Stimulated activated CD4-positive, alpha-beta T cell treated with anti-CD3 and anti-CD28 coated beads, Interleukin-1b, Interleukin-23, amount 100 ng/mL, for 1 hour (primary cell): ENCODE results near the gene UTP14C.
"Not testable (repeated sequence)": the region's sequence is repeated elsewhere in the genome, so short reads cannot be mapped to it uniquely, and the experiment has no call there.

Experiments
- DNase-seq, 2 donors: peaks; one replicate each; pipeline ENCODE4 v3.0.0-alpha.2; 2020; ENCODE audit warnings: low read depth in 2 of 2

The UTP14C gene, protein sequence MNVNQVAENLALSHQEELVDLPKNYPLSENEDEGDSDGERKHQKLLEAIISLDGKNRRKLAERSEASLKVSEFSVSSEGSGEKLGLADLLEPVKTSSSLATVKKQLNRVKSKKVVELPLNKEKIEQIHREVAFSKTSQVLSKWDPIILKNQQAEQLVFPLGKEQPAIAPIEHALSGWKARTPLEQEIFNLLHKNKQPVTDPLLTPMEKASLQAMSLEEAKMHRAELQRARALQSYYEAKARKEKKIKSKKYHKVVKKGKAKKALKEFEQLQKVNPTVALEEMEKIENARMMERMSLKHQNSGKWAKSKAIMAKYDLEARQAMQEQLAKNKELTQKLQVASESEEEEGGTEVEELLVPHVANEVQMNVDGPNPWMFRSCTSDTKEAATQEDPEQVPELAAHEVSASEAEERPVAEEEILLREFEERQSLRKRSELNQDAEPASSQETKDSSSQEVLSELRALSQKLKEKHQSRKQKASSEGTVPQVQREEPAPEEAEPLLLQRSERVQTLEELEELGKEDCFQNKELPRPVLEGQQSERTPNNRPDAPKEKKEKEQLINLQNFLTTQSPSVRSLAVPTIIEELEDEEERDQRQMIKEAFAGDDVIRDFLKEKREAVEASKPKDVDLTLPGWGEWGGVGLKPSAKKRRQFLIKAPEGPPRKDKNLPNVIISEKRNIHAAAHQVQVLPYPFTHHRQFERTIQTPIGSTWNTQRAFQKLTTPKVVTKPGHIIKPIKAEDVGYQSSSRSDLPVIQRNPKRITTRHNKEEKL

DNA sequence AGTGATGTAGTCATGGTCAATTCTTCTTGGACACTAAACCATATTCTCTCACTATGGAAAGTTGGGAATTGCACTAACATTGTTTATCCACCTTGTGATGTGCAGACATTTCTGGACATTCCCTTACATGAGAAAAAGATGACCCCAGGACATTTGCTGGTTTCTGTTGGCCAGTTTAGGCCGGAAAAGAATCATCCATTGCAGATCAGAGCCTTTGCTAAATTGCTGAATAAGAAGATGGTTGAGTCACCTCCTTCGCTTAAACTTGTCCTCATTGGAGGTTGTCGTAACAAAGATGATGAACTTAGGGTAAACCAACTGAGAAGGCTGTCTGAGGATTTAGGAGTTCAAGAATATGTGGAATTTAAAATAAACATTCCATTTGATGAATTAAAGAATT lies at the start of gene UTP14C:
Gene UTP14C, plus strand, starts transcription at position 211 of the 400 bp plus-strand sequence. CDS start 4,114 bp downstream, outside the sequence.
- DNase-seq, result no peak

DNA sequence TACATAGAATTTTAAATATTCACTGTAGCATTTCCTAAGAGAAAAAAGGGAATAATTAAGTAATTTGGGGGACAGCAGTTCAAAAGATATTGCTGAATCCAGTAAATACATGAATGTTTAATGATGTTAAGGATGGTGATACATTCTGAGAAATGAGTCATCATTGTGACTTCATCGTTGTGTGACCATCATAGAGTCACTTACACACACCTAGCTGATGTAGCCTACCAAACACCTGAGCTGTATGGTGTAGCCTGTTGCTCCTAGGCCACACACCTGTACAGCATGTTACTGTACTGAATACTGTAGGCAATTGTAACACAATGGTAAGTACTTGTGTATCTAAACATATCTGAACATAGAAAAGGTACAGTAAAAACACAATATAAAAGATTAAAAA lies 48.1 kb upstream of the UTP14C start:
- DNase-seq, result no peak

DNA sequence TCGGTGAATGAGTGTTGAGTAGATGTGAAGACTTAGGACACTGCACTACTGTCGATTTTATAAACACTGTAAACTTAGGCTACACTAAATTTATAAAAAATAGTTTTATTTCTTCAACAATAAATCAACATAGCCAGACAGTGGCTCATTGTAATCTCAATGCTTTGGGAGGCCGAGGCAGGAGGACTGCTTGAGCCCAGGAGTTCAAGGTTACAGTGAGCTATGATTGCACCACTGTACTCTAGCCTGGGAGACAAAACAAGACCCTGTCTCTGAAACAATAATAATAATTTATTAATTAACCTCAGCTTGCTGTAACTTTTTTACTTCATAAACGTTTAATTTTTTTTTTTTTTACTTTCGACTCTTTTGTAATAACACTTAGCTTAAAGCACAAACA lies 47.6 kb upstream of the UTP14C start:
- no peak for DNase-seq

DNA sequence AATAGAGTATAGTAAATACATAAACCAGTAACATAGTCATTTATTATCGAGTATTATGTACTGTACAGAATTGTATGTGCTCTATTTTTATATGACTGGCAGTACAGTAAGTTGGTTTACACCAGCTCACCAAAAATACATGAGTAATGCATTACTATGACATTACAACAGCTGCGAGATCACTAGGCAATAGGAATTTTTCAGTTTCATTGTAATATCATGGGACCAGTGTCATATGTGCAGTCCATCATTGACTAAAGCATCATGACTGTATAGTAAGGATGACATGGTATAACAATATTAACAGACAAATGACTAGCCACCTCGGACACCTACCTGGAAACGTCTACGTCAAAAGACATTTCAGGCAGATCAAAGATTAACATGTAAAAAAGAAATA lies 46.9 kb upstream of the UTP14C start:
- no peak for DNase-seq

DNA sequence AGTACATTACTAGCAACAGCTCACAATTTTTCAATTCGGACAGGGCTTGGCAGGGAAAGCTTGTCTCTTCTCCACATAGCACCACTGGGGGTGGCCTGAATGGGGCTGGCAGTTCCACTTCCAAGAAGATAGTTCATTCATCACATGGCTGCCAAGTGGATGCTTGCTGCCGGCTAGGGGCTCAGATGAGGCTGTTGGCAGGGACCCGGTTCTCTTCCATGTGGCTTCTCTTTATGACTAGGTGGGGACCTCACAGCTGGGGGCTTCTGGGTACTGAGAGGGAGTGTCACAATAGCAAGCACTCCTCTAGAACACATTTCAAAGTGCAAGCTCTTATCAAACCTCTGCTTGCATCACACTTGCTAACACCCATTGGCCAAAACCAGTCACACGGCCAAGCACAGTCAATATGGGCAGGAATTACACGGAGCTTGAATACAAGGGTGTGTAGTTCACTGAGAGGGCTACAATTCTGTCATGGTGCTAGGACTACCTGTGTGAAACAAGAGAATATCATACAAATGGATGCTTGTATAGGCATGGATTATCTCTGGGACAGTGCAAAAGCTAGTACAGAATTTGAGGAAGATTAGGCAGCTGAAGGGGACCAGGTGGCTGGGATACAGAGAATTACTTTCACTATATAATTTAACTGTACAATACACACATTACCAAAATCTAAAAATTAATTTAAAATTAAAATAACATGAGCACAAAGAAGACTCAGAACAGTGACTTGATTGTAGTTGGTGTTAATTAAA lies 45.5 kb upstream of the UTP14C start:
- no peak for DNase-seq

DNA sequence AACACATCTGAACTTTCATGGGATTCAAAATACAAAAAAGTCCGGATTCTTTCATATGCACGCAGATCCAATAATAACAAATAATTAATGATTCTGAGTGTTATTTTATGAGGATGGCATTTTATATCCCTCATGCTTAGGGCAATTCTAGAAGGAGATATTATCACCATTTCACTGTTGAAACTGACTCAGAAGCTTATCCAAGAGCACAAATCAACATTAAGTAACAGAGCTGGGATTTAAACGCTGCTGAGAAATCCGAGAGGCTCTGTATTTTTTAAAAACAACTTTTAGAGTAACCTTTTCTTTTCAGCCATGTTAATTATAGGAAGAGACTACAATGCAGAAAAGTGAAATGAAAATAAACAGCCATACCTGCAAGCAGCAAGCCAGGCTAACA lies 43.6 kb upstream of the UTP14C start:
- DNase-seq, result no peak

DNA sequence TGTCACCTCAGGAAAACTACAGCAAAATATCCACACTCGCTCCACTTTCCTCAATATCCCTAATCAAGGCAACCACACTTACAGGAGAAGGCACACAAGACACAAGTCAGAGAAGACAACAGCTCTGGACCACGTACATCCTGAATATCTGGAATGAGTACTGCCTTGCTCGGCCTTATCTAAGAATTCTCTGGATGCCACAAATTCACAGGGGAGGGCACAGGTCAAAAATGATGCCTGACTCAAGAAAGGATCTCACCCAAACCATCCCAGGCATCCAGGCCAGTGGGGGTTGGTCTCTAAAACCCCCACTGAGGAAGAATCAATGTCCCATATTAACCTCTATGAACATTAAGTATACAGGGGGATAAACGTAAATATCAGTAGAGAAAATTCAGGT lies 43.1 kb upstream of the UTP14C start:
- DNase-seq, result no peak

DNA sequence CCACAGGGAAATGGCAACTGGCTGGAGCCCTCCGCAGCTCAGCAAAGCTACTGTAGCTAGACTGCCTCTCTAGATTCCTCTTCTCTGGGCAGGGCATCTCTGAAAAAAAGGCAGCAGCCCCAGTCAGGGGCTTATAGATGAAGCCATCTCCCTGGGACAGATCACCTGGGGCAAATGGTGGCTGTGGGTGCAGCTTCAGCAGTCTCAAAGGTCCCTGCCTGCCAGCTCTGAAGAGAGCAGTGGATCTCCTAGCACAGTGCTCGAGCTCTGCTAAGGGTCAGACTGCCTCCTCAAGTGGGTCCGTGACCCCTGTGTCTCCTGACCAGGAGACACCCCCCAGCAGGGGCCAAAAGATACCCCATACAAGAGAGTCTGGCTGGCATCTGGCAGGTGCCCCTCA lies 41.2 kb upstream of the UTP14C start:
- not testable (repeated sequence) for DNase-seq

DNA sequence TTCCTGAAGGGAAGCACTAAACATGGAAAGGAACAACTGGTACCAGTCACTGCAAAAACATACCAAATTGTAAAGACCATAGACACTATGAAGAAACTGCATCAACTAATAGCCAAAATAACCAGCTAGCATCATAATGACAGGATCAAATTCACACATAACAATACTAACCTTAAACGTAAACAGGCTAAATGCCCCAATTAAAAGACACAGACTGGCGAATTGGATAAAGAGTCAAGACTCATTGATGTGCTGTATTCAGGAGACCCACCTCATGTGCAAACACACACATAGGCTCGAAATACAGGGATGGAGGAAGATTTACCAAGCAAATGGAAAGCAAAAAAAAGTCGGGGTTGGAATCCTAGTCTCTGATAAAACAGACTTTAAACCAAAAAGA lies 39.6 kb upstream of the UTP14C start:
- not testable (repeated sequence) for DNase-seq

DNA sequence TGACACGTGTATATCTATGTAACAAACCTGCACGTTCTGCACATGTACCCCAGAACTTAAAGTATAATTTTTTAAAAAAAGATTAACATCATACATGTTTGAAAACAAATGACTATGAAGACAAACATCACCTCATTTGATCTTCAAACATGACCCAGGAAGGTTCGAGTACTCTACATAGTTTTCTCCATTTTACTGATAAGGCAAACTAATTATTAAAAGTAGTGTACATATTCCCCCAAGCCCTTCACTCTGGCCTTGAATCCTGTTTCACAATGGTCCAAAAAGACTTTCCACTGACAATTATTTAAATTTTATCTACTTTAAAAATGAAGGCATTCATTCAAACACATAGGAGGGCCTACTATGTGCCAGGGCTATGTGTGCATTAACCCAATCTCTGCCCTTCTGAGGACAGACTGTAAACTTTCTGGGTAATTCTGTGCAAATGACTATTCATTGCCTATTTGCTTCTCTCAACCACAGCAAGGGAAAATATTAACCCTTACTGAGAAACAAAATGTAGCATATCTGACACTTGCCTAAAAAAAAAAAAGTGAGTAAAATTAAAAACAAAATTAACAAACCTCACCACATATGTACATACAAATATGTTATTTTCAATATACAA lies 35.4 kb upstream of the UTP14C start:
- no peak for DNase-seq

DNA sequence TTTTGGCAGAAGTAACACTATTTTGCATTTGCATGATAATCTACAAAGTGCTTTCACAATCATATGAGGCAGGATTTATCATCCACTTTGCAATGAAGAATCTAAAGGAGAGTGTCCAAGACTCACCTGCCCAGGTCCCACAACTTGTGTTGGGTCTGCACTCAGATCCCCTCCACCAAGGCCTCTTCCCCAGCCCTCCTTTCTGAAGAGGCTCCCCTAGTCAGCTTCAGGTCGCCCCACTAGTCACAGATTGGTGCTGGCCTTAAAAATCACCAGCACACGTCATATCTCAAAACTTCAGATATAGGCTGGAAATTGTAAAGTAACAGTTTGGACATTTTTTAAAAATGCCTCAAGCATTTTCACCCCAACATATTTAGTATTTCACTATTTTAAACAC lies 30.8 kb upstream of the UTP14C start:
- no peak for DNase-seq

DNA sequence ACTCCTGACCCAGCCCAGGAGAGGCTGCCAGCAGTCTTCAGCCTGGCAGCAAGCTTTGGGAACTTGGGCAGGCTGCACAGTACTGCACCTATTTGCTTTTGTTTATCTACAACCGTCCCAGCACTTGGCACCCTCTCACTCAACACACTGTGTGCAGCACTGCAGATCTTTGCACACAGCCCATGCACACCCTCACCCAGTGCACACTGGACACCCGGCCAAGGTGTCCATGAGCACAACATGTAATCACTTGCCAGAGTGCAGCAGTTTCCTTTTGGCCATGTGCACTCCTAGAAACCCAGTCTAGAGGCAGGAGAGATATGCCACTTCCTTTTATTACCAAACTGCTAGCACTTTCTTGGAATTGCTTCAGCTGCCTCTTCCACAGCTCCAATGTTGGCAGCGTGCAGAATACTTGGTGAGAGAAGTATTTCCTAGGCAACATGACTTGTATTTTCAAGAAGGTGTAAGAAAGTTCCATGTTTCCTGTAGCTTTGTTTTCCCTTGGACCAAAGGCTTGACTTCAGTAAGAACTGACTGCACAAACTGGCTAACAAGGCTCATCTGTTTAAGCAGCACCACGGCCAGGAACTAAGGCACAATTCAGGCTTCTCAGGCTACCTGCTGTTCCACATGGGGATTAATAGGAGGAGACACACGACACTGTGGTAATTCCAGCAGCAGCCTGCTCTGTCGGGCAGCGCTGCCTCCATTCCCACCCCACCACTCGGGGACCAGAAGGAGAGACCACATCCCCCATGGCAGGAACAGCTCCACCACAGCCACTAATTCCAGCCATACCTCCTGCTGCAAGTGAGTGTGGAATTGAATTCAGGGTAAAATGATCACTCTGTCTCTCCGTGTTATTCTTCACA lies 28.6 kb upstream of the UTP14C start:
- DNase-seq, result no peak

DNA sequence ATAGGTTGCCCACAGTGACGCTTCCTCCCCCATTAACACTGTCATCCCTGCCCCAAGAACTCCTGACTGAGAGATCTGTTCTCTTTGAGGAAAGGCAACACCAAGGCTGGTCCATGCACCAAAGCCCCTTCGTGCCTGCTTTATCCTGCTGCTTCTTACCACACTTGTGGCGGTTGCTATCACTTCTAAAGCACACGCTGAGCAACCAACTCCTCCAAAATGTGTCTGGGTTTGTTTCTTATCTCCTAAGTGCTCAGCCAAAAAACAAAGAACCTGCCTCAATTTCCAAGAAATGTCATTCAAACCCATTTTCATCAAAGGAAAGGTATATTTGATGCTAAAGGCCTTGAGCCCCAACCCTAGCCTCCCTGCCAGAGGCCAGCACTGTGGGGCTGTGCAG lies 27.9 kb upstream of the UTP14C start:
- no peak for DNase-seq

DNA sequence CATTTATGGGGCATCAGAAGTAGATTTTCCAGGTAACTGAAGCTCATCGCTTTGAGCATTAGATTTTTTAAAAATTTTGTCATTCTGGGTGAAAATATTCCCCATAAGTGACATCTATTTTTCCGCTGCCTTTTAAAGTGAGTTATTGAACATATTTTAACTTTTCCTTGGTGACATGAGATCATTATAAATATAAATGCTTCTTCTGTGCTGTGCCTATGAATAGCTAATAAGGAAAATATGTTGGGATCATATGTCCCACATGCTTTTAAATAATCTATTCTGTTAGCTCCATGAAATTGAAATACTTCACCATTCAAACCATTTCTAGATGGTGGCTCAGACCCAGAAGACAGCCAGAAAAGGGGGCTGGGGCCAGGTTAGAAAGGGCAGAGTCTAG lies 27.3 kb upstream of the UTP14C start:
- no peak for DNase-seq

DNA sequence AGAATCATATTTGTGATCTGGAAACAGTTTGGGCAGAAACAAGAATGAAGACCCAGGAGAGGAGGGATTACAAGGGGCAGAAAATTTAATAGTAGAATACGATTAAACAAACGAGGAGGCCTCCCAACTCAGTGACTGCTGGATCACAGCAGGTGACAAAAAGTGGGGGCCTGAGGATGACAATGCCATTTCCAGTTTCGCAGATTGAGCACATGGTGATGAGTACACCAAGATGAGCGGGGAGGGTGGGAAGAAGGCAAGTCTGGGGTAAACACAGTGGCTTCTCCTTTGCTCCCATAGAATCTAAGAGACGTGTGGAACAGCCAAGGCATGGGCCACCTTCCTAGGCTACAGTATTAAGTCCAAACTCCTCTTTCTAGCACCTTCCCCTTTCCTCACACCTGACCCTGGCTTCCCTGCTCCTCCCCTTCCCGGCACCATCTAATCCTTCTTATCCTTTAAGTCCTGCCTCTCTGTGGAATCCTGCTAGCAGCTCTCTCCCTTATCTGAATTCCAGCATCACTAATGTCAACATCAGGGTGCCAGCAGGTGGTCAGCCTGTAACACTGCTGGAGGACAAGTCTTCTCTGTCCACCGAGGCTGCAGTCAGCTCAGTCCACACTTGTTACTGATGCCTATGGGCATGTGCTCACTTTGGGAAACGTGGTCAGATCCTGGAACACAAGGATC lies 26.7 kb upstream of the UTP14C start:
- DNase-seq, result no peak

DNA sequence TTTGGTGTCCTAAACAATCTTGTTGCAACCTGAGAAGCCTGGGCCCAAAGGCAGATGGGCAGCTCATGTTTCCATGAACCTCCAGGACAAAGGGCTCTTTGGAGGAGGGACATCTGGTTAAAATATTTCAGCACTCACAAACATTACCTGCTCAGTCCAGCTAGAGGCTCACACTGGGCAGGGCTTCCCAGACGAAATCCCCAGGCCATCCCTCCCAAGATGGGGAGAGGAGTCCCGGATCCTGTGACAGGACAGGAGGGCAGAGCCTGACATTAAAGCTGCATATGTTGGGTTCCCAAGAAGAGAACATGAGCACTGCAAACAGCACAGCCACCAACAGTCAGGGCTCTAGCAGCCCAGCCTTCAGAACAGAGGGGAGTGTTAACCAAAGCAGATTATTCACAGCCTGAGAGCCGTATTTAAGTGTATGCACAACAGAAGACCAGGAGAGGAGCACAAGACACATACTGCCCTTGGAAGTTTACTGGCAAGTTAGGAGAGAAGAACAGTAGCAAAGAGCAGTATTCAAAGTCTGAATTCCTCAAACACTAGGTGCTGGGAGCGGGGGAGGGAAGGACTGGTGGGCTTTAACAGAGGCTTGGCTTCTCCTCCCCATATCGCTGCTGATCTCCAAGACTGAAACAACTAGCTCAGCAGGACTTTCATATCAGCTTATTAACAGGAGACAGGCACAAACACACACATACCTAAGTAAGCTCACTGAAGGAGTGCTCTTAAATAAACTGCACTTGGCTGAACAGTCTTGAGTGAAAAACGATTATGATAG lies 25.6 kb upstream of the UTP14C start:
- no peak for DNase-seq

DNA sequence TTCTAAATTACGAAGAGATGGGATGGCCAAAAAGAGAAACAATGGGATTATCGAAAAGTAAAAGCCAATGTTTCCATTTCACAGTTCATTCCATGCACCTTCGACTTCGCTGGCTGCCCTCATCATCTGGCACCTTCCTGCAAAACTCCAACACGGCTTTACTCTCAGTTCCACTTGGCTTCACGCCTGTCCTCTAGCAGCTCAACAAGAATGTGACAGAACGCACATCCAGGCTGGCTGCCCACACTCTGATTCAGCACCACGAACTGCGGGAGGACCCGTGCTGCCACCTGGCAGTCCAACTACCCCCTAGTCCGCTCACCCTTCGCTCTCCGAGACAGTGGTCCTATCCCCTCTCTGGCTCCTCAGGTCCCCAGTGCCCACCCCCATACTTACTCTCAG lies 25.0 kb upstream of the UTP14C start:
- no peak for DNase-seq

DNA sequence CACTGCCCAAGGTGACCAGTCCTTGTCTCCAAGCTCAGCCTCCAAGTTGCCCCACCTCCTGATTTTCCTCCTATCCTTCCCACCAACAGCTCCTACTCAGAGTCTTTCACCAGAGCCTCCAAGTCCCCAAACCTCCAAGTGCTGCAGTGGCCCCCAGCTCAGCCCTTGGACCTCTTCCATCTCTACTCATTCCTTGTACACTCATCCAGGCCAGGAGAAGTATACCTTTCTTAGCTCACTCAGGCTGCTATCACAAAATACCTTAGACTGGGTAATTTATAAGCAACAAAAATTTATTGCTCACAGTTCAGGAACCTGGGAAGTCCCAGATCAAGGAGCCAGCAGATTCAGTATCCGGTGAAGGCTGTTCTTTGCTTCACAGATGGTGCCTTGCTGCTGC lies 24.6 kb upstream of the UTP14C start:
- DNase-seq, result no peak

DNA sequence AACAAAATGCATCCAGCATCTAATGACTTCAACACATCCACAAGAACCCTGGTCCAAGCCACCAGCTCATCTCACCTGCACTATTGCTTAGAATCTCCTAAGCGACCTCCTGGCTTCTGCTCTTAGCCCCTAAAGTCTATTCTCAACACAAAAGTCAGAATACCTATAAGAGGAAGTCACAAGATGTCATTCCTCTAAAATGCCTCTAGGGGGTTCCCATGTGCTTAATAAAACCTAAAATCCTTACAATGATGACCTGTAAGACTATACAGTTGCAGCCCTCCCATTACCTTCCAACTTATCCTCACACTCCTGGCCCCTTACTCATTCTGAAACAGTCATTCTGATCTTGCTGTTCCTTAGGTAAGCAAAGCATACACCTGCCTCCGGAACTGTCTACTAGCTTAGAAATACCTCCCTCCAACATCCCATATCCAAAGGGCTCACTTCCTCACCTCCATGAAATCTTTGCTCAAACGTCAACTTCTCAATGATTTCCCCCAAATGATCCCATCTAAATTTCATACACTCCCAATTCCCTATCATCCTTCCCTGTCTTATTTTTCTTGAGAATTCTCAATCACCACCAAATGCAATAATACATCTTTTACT lies 23.3 kb upstream of the UTP14C start:
- no peak for DNase-seq
